GM18951 (cell line): Measurements from ENCODE around the gene CXXC5.

Experiments
- POLR2A ChIP-seq: IDR thresholded peaks from 4 replicates; pipeline ENCODE4 v1.6.1; 2011; ENCODE audit warnings: mild to moderate bottlenecking; ENCODE audit not compliant: insufficient read length, insufficient read depth; ENCODE audit errors: extremely low read depth
- in situ Hi-C: fragments of 300-500 bp; cut with MboI; formaldehyde crosslinking; loops from one replicate; pipeline ENCODE4 v1.12.0; 2022; ENCODE audit warnings: low sequenced_read_pairs, mixed read lengths, inconsistent platforms; ENCODE audit not compliant: unreplicated experiment

CXXC5 gene

GRCh38 chr5:139660105-139660922 lies 12.2 kb downstream of the CXXC5 start:
- in situ Hi-C loops: no loop called here
- TF ChIP-seq POLR2A: peak; percentile 21

GRCh38 chr5:139660923-139661814 lies 13.0 kb downstream of the CXXC5 start:
- in situ Hi-C loops: no loop called here
- peak; percentile 27 for TF ChIP-seq POLR2A

- no peak for TF ChIP-seq POLR2A
- in situ Hi-C loops: no loop called here
Measured at GRCh38 chr5:139662617-139663016, 14.5 kb downstream of the CXXC5 start.

- in situ Hi-C loops: no loop called here
- TF ChIP-seq POLR2A: no peak
Measured at GRCh38 chr5:139663207-139664085, 15.3 kb downstream of the CXXC5 start.

GRCh38 chr5:139664086-139664693 lies 16.0 kb downstream of the CXXC5 start:
- in situ Hi-C loops: no loop called here

GRCh38 chr5:139664727-139665351 lies 16.7 kb downstream of the CXXC5 start:
- in situ Hi-C loops: no loop called here
- peak; percentile 1 for TF ChIP-seq POLR2A

More at GRCh38 chr5:139664086-139664693, 16.0 kb downstream of the CXXC5 start:
- no peak for TF ChIP-seq POLR2A

- in situ Hi-C loops: no loop called here
- TF ChIP-seq POLR2A: no peak
Measured at GRCh38 chr5:139665626-139666025, 17.5 kb downstream of the CXXC5 start.

GRCh38 chr5:139666551-139666950 lies 18.4 kb downstream of the CXXC5 start:
- no peak for TF ChIP-seq POLR2A
- in situ Hi-C loops: no loop called here

- TF ChIP-seq POLR2A: no peak
- in situ Hi-C loops: no loop called here
Measured at GRCh38 chr5:139667001-139667729, 19.0 kb downstream of the CXXC5 start.

GRCh38 chr5:139667730-139668063 lies 19.5 kb downstream of the CXXC5 start:
- in situ Hi-C loops: no loop called here
- no peak for TF ChIP-seq POLR2A

GRCh38 chr5:139668064-139668880 lies 20.1 kb downstream of the CXXC5 start:
- peak; percentile 65 for TF ChIP-seq POLR2A
- in situ Hi-C loops: no loop called here
